ENCODE measurements around the gene DNAJA1.
A peak's percentile ranks its signal among the peaks of the same experiment; 100 is the strongest.
"Not testable (repeated sequence)": the region's sequence is repeated elsewhere in the genome, so short reads cannot be mapped to it uniquely, and the experiment has no call there.

The DNAJA1 gene

DNA sequence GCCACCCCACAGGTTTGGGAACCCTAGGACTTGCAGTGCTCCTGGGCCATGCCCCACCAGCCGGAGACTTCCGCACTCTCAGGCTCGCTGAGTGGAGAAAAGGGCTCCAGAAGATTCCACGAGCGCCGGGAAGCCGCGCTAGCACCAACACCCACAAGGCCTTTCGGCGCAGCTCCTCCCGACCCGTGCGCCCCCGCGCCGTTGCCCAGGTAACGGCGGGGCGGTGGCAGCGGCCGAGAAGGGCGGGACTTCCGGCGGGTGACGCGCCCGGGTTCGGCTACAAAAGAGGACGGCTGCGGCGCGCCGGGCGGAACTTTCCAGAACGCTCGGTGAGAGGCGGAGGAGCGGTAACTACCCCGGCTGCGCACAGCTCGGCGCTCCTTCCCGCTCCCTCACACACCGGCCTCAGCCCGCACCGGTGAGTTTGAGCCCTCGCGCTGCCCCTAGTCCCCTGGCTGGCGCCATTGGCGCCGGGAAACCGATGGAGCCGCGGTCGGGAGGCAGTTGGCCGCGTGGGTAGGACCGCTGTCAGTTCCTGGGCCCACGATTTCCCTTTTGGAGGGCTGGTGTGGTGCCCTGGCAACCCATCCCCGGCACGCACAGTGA, at the start of gene DNAJA1:
Gene DNAJA1, plus strand, starts transcription at position 308 of the 606 bp plus-strand sequence. CDS start 1,212 bp downstream, outside the sequence.
- peak; percentile 82 for DNase-seq

DNA sequence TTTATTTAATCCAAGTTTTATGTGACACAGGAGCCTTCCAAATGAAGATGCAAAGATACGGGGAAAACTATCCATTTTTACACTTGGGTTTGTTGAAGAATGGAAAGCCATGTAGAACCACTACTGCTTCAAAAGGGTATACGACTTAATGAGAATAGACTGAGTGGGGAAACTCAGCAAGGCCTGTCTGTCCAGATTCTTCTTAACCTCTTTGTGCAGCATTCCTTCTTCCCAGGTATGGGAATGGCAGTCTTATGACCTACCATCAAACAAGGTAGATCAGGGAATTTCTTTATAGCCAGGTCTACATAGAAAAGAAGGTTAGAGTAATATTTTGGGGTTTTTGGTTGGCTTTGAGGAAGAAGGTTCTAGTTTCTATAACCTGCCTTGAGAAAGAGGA, 47.0 kb upstream of the DNAJA1 start:
- no peak for DNase-seq

GRCh38 chr9:32986971-32987370, 38.1 kb upstream of the DNAJA1 start:
- no peak for DNase-seq

GRCh38 chr9:32989660-32990059, 35.4 kb upstream of the DNAJA1 start:
- DNase-seq, result no peak

DNA sequence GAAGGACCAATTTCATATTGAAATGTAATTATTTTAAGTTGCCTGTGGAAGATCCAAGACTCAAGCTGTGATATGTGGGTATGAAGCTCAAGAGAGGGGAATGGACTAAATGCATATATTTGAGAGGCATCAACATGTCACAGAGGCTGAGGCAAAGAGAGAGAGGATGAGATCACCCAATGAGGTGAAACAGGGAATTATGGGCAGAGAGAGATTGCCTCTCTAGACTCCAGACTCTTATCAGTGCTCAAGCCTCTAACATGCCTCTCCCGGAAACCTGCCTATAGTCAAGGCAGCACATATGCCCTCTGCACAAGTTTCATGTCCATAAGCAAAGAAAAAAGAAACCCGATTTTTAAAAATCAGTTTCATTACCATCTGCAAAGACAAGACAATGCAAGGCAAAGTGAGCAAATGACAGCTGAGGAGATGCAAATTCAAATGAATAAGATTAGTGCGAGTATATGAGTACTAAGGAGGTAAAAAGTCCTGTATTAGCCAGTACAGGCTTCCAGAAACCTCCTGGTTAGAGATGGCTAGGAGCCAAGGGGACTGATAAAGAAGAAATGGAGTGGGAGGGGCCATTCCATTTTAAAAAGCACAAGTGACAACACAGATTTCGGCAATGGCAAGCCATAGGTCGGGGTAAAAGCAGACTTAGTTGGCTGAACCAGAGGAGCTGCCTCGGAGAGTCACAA, 33.0 kb upstream of the DNAJA1 start:
- no peak for DNase-seq

DNA sequence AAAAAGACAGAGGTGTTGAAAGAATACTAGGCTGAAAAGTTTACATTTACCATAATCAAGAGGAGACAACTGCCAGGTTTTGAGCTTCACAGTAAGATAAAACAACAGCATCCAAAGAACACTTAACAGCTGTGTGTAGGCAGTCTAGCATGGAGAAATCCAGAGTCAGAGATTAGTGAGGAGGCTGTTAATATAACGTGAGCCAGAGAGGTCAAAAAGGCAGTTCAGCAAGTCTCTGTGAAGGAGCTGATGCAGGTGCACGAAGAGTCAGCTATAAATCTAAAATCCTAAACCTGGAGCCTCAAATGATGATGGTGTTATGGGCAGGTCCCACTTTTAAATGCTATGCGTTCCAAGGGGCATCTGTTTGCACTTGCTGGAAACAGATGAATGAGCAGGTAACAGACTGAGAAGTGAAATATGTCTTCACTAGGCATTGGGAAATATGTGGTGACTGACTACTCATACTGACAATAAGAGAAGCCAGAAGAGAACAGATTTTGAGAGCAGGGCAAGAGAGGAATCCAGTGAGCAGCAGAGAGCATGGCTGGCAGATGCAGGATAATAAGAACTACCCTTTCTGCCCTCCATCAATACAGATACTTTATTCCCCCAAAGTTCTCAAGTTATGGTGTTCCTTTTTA, 32.4 kb upstream of the DNAJA1 start:
- no peak for DNase-seq

- DNase-seq, result not testable (repeated sequence)
These were observed 24.4 kb upstream of the DNAJA1 start for GRCh38 chr9:33000682-33001055.

DNA sequence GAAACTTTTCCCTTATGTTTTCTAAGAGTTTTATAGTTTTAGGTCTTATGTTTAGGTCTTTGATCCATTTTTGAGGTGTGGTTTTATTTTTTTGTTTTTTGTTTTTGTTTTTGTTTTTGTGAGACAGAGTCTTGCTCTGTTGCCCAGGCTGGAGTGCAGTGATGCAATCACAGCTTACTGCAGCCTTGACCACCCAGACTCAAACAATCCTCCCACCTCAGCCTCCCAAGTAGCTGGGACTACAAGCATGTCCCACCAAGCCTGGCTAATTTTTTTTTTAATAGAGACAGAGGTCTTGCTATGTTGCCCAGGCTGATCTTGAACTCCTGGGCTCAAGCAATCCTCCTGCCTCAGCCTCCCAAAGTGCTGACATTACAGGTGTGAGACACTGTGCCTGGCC, 19.7 kb upstream of the DNAJA1 start:
- DNase-seq, result not testable (repeated sequence)

GRCh38 chr9:33007755-33008154, 17.3 kb upstream of the DNAJA1 start:
- no peak for DNase-seq

GRCh38 chr9:33011831-33012230, 13.2 kb upstream of the DNAJA1 start:
- no peak for DNase-seq

DNA sequence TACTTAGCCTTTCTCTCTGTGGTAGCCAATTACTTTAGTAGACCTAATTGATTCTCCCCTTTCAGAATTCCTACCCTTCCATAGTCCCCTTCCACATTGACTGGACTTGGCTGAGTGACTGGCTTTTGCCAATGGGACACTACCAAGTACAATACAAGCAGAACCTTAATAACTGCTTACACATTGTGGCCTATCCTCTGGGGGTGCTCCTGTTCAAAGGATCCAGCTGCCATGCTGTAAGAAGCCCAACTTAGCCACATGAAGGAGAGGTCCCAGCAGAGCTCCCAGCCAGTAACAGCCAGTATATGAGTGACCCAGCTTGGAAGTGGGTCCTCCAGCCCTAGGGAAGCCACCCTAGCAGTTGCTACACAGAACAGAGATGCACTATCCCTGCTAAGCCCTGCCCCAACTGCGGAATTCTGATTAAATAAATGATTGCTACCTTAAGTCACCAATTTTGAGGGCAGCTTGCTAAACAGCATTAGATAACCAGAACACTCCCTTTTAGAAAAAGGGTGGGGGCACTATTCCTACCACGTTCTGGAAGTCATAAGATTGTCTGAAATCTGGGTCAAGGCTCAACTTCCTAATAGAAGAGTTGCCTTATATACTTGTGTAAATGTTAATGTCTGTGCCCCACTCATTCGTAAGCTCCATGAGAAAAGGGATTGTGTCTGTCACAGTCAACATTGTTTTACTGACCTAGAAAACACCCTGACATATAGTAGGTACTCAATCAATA, 12.6 kb upstream of the DNAJA1 start:
- DNase-seq, result no peak

DNA sequence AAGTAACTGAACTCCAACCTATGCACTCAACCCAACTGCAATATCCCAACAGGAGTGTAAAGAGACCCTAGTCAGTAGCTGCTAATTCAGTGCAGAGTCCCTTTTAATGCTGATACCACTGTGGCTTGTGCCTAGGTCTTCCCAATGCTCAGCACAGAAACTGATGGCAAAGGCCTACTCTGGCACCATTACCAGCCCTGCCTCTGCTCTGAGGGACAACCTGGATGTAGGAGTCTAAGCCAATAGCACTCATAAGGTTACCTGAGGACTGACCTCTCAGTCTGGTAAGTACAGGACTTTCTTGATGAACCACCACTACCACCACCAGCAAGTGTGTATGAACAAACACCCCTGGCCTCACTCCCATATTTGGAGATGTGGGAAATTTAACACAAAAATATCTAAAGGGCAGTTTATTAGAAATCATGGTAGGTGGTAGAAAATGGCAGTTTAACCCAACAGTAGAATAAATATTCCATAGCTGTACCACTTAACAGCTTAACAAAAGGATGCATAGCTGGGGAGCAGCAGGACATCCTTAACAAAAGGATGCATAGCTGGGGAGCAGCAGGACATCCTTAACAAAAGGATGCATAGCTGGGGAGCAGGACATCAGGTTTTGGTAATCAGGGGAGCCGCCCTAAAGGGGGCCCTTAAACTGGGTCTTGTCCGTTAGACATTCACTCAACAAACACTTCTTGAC, 11.0 kb upstream of the DNAJA1 start:
- no peak for DNase-seq

- DNase-seq, result no peak
These were observed 10.4 kb upstream of the DNAJA1 start for GRCh38 chr9:33014665-33015014.

DNA sequence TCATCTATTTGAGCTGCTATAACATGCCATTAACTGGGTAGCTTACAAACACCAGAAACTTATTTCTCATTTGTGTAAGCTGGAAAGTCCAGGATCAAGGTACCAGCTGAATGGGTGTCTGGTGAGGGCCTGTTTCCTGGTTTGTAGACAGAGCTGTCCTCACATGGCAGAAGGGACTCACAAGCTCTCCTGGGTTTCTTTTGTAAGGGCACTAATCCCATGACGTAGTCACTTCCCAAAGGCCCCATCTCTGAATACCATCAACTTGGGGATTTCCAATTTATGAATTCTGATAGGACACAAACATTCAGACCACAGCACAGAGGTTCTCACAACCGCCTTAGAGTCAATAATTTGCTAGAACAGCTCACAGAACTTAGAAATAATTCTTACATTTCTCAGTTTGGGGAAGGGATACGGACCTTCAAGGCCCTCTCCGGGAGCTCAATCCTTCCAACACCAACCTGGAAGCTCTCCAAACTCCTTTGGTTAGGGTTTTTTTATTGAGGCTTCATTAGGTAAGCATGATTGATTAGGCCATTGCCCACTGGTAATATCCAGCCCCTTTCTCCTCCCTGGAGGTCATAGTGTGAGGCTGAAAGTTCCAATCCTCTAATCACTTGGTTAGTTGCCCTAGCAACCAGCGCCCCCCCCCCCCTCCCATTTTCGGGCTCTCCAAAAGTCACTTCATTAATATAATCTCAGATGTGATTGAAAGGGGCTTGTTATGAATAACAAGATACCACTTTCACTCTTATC, 7.6 kb upstream of the DNAJA1 start:
- DNase-seq, result no peak

GRCh38 chr9:33019797-33020196, 5.3 kb upstream of the DNAJA1 start:
- DNase-seq, result no peak

GRCh38 chr9:33022303-33022702, 2.8 kb upstream of the DNAJA1 start:
- DNase-seq, result no peak

- DNase-seq, result no peak
These were observed 2.3 kb upstream of the DNAJA1 start for GRCh38 chr9:33022755-33023154.

DNA sequence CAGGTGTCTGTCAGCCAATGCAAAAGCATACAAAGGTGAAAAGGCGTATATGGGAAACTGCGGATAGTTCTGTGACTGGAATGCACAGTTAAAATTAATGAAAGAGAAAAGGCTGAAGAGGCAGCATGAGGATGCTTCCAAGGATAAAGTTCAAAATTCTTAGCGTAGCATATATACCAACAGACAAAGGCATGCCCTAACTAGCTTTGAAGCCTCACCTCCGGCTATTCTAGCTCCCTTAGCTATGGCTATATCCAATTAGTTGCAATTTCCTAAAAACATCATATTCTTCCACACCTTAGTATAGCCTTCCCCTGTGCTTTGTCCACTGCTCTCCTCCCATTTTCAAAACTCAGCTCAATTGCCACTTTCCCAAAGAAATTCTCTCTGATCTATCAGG, 1.4 kb upstream of the DNAJA1 start:
- no peak for DNase-seq

DNA sequence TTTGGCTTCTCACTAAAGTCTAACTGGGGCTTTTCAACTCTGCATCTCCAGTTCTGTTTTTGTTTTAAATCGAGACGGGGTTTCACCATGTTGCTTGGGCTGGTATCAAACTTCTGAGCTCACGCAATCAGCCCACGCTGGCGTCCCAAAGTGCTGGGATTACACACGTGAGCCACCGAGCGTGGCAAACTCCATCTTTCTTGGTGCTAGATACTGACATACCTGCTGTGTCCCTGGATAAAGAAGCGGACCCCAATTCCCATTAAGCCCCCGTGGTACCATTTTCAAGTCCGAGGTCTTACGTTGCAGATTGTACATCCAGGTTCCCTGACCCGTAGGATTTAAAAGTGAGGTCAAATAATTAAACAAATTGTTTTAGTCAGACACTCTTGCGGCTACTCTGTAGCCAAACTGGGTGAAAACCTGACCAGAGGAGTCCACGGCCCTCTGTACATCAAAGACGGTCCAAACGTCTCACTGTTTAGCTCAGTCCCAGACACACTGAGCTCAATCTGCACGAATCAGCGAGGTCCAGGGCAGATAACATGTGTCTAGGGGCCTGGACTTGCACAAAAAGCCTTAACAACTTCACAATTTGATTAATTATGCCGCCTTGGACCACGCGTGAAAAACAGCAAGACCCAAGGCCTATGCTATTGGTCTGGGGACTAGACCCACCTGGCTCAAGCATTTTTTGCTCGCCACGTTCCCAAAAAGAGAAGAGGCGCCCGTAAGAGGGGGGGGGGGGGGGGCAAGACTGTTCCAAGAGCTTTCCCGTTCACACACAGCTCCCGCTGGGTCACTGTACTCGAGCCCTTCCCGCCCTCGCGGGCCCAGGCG, 727 bp upstream of the DNAJA1 start:
- no peak for DNase-seq

GRCh38 chr9:33025572-33026342, 684 bp downstream of the DNAJA1 start:
- DNase-seq, result no peak
